Testis (tissue), 2 donors: Measurements from ENCODE around the gene RASAL2.

Experiments used
- CTCF ChIP-seq, 3 experiments: fragments of 450-650 bp in 2 of 3; fragments of 200-600 bp in 1 of 3; sonication (generic) in 1 of 3; IDR thresholded peaks; one replicate each; pipeline ENCODE4 v1.5.1; 2016 to 2019; ENCODE audit warnings: antibody characterized with exemption in 3 of 3, mild to moderate bottlenecking in 2 of 3, moderate library complexity in 1 of 3
- POLR2A ChIP-seq: fragments of 450-650 bp; IDR thresholded peaks from one replicate; pipeline ENCODE4 v1.6.1; 2017; ENCODE audit warnings: antibody characterized with exemption, mild to moderate bottlenecking, moderate library complexity

DNA sequence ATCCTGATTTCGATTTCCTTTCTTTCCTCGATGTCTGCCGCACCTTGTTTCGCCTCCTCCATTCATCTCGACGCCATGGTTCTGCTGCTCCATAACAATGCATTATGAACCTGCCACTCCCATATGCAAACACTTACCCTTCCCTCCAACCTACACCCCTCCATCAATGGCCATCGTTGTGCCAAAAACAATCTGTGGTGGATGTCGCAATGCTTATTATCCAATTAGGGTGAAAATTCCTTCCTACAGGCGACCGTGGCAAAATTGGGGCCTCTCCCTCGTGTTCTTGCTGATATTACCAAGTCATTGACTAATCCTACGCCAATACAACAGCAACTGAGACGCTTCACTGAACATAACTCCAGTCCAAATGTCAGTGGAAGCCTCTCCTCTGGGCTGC lies 362.6 kb downstream of the RASAL2 start:
- TF ChIP-seq CTCF (IDR thresholded peaks at IDR 0.05) (no peak), POLR2A (no peak)
